ENCODE measurements around the gene CXCR2. TPM values are rescaled to one million over a fixed set of nuclear protein-coding genes. Genes with fewer than 3 reads are reported as not detected.

Gene CXCR2
- total RNA-seq, 4 donors from 2014 or later, result 0.24 to 4.8 (median 4.0) TPM

GRCh38 chr2:218125095-218125494 lies 733 bp upstream of the CXCR2 start:
- H3K4me3 ChIP-seq, result no peak overlapping the region
- no peak overlapping the region for H3K27ac ChIP-seq
- DNase-seq (ENCODE audit: low spot score in 2 of 2), result no peak
- H3K36me3 ChIP-seq, result no peaks in the 10 kb centered on the region
- TF ChIP-seq CTCF (IDR thresholded peaks at IDR 0.05), result no peak
- no peaks in the 10 kb centered on the region for H3K9me3 ChIP-seq
- no peaks in the 10 kb centered on the region for H3K27me3 ChIP-seq
- peaks cover 43% of the 10 kb centered on the region for H3K4me1 ChIP-seq
- WGBS, result 13% methylated on average over 4 of the region's 4 CpGs

- Histone ChIP-seq H3K4me3 (no peak overlapping the region), H3K4me1 (peaks cover 44% of the 10 kb centered on the region), H3K27me3 (no peaks in the 10 kb centered on the region), H3K9me3 (no peaks in the 10 kb centered on the region), H3K36me3 (no peaks in the 10 kb centered on the region), H3K27ac (no peak overlapping the region)
- no peak for TF ChIP-seq CTCF (IDR thresholded peaks at IDR 0.05)
- DNase-seq (ENCODE audit: low spot score in 2 of 2), result no peak
- WGBS, result 84% methylated on average over 3 of the region's 3 CpGs
Measured at GRCh38 chr2:218127929-218128455, 2.2 kb downstream of the CXCR2 start.

- TF ChIP-seq POLR2A (IDR thresholded peaks at IDR 0.05) (no peak), POLR2AphosphoS5 (IDR thresholded peaks at IDR 0.05) (no peak), CTCF (IDR thresholded peaks at IDR 0.05) (no peak)
- no peaks in the 10 kb centered on the region for H3K9me3 ChIP-seq
- H3K4me3 ChIP-seq, result no peak overlapping the region
- DNase-seq (ENCODE audit: low spot score in 2 of 2), result no peak
- H3K27me3 ChIP-seq, result no peaks in the 10 kb centered on the region
- no peaks in the 10 kb centered on the region for H3K36me3 ChIP-seq
- H3K4me1 ChIP-seq, result peaks cover 44% of the 10 kb centered on the region
- WGBS, result 51% methylated on average over 6 of the region's 6 CpGs
- H3K27ac ChIP-seq, result no peak overlapping the region
Measured at GRCh38 chr2:218128781-218129457, 3.1 kb downstream of the CXCR2 start.

- H3K36me3 ChIP-seq, result no peaks in the 10 kb centered on the region
- no peak overlapping the region for H3K27ac ChIP-seq
- no peaks in the 10 kb centered on the region for H3K9me3 ChIP-seq
- H3K4me3 ChIP-seq, result no peak overlapping the region
- DNase-seq (ENCODE audit: low spot score in 2 of 2), result no peak
- H3K4me1 ChIP-seq, result peaks cover 44% of the 10 kb centered on the region
- no peak for TF ChIP-seq EP300 (IDR thresholded peaks at IDR 0.05)
- no peak for TF ChIP-seq POLR2AphosphoS5 (IDR thresholded peaks at IDR 0.05)
- TF ChIP-seq POLR2A (IDR thresholded peaks at IDR 0.05), result no peak
- TF ChIP-seq CTCF (IDR thresholded peaks at IDR 0.05), result no peak
- no peaks in the 10 kb centered on the region for H3K27me3 ChIP-seq
- 78% methylated on average over 6 of the region's 6 CpGs for WGBS
Measured at GRCh38 chr2:218129458-218130135, 3.8 kb downstream of the CXCR2 start.

GRCh38 chr2:218130377-218130776 lies 4.5 kb downstream of the CXCR2 start:
- Histone ChIP-seq H3K27ac (no peak overlapping the region), H3K27me3 (no peaks in the 10 kb centered on the region), H3K36me3 (no peaks in the 10 kb centered on the region), H3K9me3 (no peaks in the 10 kb centered on the region), H3K4me3 (no peak overlapping the region), H3K4me1 (peaks cover 37% of the 10 kb centered on the region)
- DNase-seq (ENCODE audit: low spot score in 2 of 2), result no peak
- TF ChIP-seq POLR2AphosphoS5 (IDR thresholded peaks at IDR 0.05) (no peak), CTCF (IDR thresholded peaks at IDR 0.05) (no peak), EP300 (IDR thresholded peaks at IDR 0.05) (no peak), POLR2A (IDR thresholded peaks at IDR 0.05) (no peak)
- WGBS, result 83% methylated on average over 2 of the region's 2 CpGs

Data from suprapubic skin (tissue), 4 donors.